Astrocyte (in vitro differentiated cells and primary cell): ENCODE results near the gene CCDC6. TPM values are rescaled to one million over a fixed set of nuclear protein-coding genes. Genes with fewer than 3 reads are reported as not detected.
"Not testable (repeated sequence)": the region's sequence is repeated elsewhere in the genome, so short reads cannot be mapped to it uniquely, and the experiment has no call there.

Experiments
- DNase-seq: peaks from one replicate; pipeline ENCODE4 v3.0.0-alpha.2; 2010; ENCODE audit warnings: low read depth
- FAIRE-seq: peaks from 2 replicates; lab custom pipeline; 2011; peaks lifted over from hg19 to GRCh38; lab: Jason Lieb, UNC
- H2AFZ ChIP-seq: 2 replicates; pipeline ENCODE4 v1.6.0; 2012; ENCODE audit warnings: low read depth, low read length, inconsistent platforms
- H3K27ac ChIP-seq: 2 replicates; pipeline ENCODE4 v1.5.1; 2011; ENCODE audit warnings: low read depth, low read length, inconsistent platforms
- H3K27me3 ChIP-seq: 2 replicates; pipeline ENCODE4 v1.6.0; 2011; ENCODE audit warnings: low read length, inconsistent platforms; ENCODE audit not compliant: insufficient read depth
- H3K36me3 ChIP-seq: 2 replicates; pipeline ENCODE4 v1.5.1; 2011; ENCODE audit warnings: low read length, inconsistent platforms; ENCODE audit not compliant: insufficient read depth
- H3K4me1 ChIP-seq: 2 replicates; pipeline ENCODE4 v1.5.1; 2011; ENCODE audit warnings: low read length, inconsistent platforms; ENCODE audit not compliant: insufficient read depth
- H3K4me2 ChIP-seq: 2 replicates; pipeline ENCODE4 v1.6.0; 2012; ENCODE audit warnings: low read length, inconsistent platforms
- H3K4me3 ChIP-seq: 2 replicates; pipeline ENCODE4 v1.5.1; 2011; ENCODE audit warnings: low read depth, mild to moderate bottlenecking, low read length, inconsistent platforms; ENCODE audit not compliant: insufficient read depth
- H3K79me2 ChIP-seq: 2 replicates; pipeline ENCODE4 v1.6.0; 2012; ENCODE audit warnings: mild to moderate bottlenecking, low read length, inconsistent platforms; ENCODE audit not compliant: insufficient read depth
- H3K9ac ChIP-seq: 2 replicates; pipeline ENCODE4 v1.6.0; 2012; ENCODE audit warnings: mild to moderate bottlenecking, low read length, inconsistent platforms
- H3K9me3 ChIP-seq: 2 replicates; pipeline ENCODE4 v1.5.1; 2012; ENCODE audit warnings: low read depth, mild to moderate bottlenecking, low read length, inconsistent platforms; ENCODE audit not compliant: insufficient read depth
- H4K20me1 ChIP-seq: 2 replicates; pipeline ENCODE4 v1.6.0; 2012; ENCODE audit warnings: low read length, inconsistent platforms; ENCODE audit not compliant: insufficient read depth
- H3K27ac Mint-ChIP-seq: one replicate; pipeline ENCODE4 v1.8.0; 2021; ENCODE audit warnings: mild to moderate bottlenecking, mixed read lengths; ENCODE audit not compliant: unreplicated experiment
- H3K27me3 Mint-ChIP-seq: one replicate; pipeline ENCODE4 v1.8.0; 2021; ENCODE audit warnings: low read depth, mixed read lengths; ENCODE audit not compliant: unreplicated experiment
- H3K36me3 Mint-ChIP-seq: one replicate; pipeline ENCODE4 v1.8.0; 2021; ENCODE audit warnings: low read depth, mixed read lengths; ENCODE audit not compliant: unreplicated experiment
- H3K4me1 Mint-ChIP-seq: one replicate; pipeline ENCODE4 v1.8.0; 2021; ENCODE audit warnings: low read depth, mixed read lengths; ENCODE audit not compliant: unreplicated experiment
- H3K4me3 Mint-ChIP-seq: one replicate; pipeline ENCODE4 v1.8.0; 2021; ENCODE audit warnings: mild to moderate bottlenecking, moderate library complexity, mixed read lengths; ENCODE audit not compliant: unreplicated experiment
- H3K9me3 Mint-ChIP-seq: one replicate; pipeline ENCODE4 v1.8.0; 2021; ENCODE audit warnings: mild to moderate bottlenecking, mixed read lengths; ENCODE audit not compliant: unreplicated experiment
- EZH2 ChIP-seq: IDR thresholded peaks from 2 replicates; pipeline ENCODE4 v1.6.1; 2012; ENCODE audit warnings: mild to moderate bottlenecking, low read length, inconsistent platforms; ENCODE audit not compliant: insufficient read depth
- total RNA-seq: library from RNA; stranded (reverse); gene quantifications from 2 replicates; pipeline ENCODE4 v1.2.1, GENCODE V29; 2021
- TF ChIP-seq, protein P1 (sequence below): IDR thresholded peaks from 2 replicates; pipeline ENCODE4 v1.5.1; 2011; ENCODE audit warnings: low read depth, mild to moderate bottlenecking, inconsistent platforms, low read length, moderate library complexity; ENCODE audit not compliant: insufficient read depth

Gene CCDC6
- total RNA-seq, 1 donor from 2014 or later = 69.4 TPM

DNA sequence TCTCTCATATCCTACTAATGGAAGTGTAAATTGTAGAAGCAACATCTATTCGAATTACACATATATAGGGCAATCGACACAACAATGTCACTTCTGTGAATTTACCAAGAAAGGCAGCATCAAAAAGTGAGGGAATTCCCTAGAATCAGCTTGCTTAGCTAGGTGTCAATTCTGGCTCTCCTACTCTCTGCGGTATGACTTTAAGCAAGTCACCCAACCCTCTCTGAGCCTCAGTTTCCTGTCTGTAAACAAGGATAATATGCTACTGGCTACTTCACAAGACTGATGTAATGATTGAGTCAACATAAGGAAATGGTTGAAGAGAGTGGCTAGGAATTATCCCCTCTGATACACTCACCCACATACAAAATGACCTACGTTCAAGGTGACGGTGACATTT, 19.4 kb downstream of the CCDC6 start:
- FAIRE-seq = no peak
- no peak overlapping the region for H3K27ac Mint-ChIP-seq

GRCh38 chr10:59885430-59886134, 20.8 kb downstream of the CCDC6 start:
- Histone ChIP-seq H4K20me1 (peaks cover 71% of the 10 kb centered on the region), H3K36me3 (peaks cover 3% of the 10 kb centered on the region), H3K27me3 (no peaks in the 10 kb centered on the region), H3K9ac (no peak overlapping the region), H3K79me2 (peaks cover 85% of the 10 kb centered on the region), H3K4me2 (no peak overlapping the region), H3K27ac (no peak overlapping the region), H3K9me3 (no peaks in the 10 kb centered on the region), H3K4me3 (no peak overlapping the region), H2AFZ (no peak overlapping the region), H3K4me1 (no peaks in the 10 kb centered on the region)
- Mint-ChIP-seq H3K4me1 (peaks cover 30% of the 10 kb centered on the region), H3K9me3 (no peaks in the 10 kb centered on the region), H3K27me3 (no peaks in the 10 kb centered on the region), H3K36me3 (peaks cover 14% of the 10 kb centered on the region), H3K27ac (peak overlapping the region; percentile 14), H3K4me3 (no peak overlapping the region)
- FAIRE-seq (no peak), DNase-seq (no peak)
- TF ChIP-seq, protein P1, sequence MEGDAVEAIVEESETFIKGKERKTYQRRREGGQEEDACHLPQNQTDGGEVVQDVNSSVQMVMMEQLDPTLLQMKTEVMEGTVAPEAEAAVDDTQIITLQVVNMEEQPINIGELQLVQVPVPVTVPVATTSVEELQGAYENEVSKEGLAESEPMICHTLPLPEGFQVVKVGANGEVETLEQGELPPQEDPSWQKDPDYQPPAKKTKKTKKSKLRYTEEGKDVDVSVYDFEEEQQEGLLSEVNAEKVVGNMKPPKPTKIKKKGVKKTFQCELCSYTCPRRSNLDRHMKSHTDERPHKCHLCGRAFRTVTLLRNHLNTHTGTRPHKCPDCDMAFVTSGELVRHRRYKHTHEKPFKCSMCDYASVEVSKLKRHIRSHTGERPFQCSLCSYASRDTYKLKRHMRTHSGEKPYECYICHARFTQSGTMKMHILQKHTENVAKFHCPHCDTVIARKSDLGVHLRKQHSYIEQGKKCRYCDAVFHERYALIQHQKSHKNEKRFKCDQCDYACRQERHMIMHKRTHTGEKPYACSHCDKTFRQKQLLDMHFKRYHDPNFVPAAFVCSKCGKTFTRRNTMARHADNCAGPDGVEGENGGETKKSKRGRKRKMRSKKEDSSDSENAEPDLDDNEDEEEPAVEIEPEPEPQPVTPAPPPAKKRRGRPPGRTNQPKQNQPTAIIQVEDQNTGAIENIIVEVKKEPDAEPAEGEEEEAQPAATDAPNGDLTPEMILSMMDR = no peak

More for the DNA sequence above, 19.4 kb downstream of the CCDC6 start:
- no peak overlapping the region for H3K4me3 ChIP-seq
- H3K27ac ChIP-seq = no peak overlapping the region
- Mint-ChIP-seq H3K9me3 (no peaks in the 10 kb centered on the region), H3K4me3 (no peak overlapping the region), H3K36me3 (peaks cover 8% of the 10 kb centered on the region), H3K4me1 (peaks cover 32% of the 10 kb centered on the region), H3K27me3 (no peaks in the 10 kb centered on the region)
- peaks cover 3% of the 10 kb centered on the region for H3K36me3 ChIP-seq
- peaks cover 86% of the 10 kb centered on the region for H3K79me2 ChIP-seq
- H3K4me1 ChIP-seq = no peaks in the 10 kb centered on the region
- H3K4me2 ChIP-seq = no peak overlapping the region
- no peaks in the 10 kb centered on the region for H3K27me3 ChIP-seq
- H3K9me3 ChIP-seq = no peaks in the 10 kb centered on the region
- no peak overlapping the region for H2AFZ ChIP-seq
- TF ChIP-seq EZH2 = no peak
- TF ChIP-seq, protein P1 = no peak
- DNase-seq = no peak
- peaks cover 84% of the 10 kb centered on the region for H4K20me1 ChIP-seq
- no peak overlapping the region for H3K9ac ChIP-seq

GRCh38 chr10:59884893-59885292, 21.5 kb downstream of the CCDC6 start:
- H3K4me3 ChIP-seq, FAIRE-seq, H3K36me3 ChIP-seq, H3K9me3 Mint-ChIP-seq, H3K4me3 Mint-ChIP-seq, H3K9me3 ChIP-seq, H2AFZ ChIP-seq, H3K27ac ChIP-seq, H3K27me3 Mint-ChIP-seq, H3K27me3 ChIP-seq, DNase-seq, H3K4me1 ChIP-seq, H3K4me2 ChIP-seq, H3K9ac ChIP-seq: not testable (repeated sequence)
- Histone ChIP-seq H3K79me2 (peaks cover 86% of the 10 kb centered on the region), H4K20me1 (peaks cover 70% of the 10 kb centered on the region)
- Mint-ChIP-seq H3K4me1 (peaks cover 30% of the 10 kb centered on the region), H3K36me3 (peaks cover 11% of the 10 kb centered on the region), H3K27ac (peak overlapping the region; percentile 80)
